GM12875 (cell line): ENCODE data around the gene OR6A2.

Experiments
- H3K4me3 ChIP-seq: one replicate; pipeline ENCODE4 v1.5.1; 2011; ENCODE audit warnings: low read depth, low read length, control low read depth
- TF ChIP-seq, protein P1 (sequence below): IDR thresholded peaks from 2 replicates; pipeline ENCODE4 v1.5.1; 2011; ENCODE audit warnings: low read depth, mild to moderate bottlenecking, control low read depth, inconsistent platforms, low read length, moderate library complexity, borderline replicate concordance; ENCODE audit not compliant: insufficient read depth

Gene OR6A2

DNA sequence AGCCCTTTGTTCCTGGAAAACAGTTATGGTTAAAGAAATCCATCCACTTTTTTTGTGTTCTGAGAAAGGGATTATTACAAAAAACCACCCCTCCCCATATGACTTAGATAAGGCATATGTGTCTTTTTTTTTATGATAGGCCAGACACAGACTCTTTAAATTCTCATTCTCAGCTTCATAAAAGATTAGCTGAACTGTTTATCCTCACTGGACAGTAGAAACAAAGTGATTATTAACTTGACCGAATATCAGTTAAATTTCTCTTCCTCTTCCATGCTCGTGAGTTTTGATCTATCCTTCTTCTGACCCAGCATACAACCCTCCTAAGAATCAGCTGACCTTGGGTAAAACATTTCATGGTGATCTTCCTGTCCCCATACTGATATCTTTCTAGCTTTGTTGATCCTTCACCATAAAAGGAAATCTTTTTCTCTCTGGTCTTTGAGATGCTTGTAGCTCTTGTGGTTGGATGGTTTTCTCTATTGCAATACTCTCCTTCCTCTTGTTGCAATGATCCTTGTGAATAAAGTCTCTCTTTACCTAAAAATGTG lies 53.9 kb downstream of the OR6A2 start:
- TF ChIP-seq, protein P1, sequence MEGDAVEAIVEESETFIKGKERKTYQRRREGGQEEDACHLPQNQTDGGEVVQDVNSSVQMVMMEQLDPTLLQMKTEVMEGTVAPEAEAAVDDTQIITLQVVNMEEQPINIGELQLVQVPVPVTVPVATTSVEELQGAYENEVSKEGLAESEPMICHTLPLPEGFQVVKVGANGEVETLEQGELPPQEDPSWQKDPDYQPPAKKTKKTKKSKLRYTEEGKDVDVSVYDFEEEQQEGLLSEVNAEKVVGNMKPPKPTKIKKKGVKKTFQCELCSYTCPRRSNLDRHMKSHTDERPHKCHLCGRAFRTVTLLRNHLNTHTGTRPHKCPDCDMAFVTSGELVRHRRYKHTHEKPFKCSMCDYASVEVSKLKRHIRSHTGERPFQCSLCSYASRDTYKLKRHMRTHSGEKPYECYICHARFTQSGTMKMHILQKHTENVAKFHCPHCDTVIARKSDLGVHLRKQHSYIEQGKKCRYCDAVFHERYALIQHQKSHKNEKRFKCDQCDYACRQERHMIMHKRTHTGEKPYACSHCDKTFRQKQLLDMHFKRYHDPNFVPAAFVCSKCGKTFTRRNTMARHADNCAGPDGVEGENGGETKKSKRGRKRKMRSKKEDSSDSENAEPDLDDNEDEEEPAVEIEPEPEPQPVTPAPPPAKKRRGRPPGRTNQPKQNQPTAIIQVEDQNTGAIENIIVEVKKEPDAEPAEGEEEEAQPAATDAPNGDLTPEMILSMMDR = no peak
- H3K4me3 ChIP-seq = peak overlapping the region; percentile 59

DNA sequence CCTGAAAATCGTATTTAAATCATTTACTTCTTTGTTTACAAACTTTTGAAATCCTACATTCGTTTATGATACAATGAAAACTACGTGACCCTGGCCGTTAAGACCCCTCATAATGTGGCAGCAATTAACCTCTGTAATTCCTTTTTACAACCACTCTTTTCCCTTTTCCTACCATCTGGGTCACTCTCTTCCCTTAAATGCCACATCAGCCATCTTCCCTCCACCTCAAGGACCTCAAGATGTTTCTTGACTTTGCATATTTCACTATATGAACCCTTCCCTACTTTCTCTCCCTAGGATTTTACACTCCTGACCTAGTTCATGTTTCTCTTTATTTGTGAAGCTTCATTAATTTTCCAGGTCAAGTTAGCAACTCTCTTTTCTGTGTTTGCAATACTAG lies 54.5 kb downstream of the OR6A2 start:
- TF ChIP-seq, protein P1 = no peak
- H3K4me3 ChIP-seq = peak overlapping the region; percentile 59

DNA sequence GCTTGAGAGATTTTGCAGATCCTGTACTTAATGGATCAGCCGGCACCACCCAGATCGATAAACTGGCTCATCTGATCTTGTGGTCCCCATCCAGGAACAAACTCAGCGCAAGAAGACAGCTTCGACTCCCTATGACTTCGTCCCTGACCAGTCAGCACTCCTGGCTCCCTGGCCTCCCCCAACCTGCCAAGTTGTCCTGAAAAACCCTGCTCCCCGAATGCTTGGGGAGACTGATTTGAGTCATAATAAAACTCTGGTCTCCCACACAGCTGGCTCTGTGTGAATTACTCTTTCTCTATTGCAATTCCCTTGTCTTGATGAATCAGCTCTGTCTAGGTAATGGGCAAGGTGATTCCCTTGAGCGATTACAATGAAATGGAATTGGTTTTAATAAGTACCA lies 57.2 kb downstream of the OR6A2 start:
- TF ChIP-seq, protein P1 = no peak
- H3K4me3 ChIP-seq = no peak overlapping the region
